Measurements from ENCODE around the gene GLB1L3.

The GLB1L3 gene

GRCh38 chr11:134275534-134276395 lies at the start of gene GLB1L3:
GLB1L3 (plus strand) TSS chr11:134276379; CDS start chr11:134276741, 362 bp downstream.
- peak; percentile 58 for TF ChIP-seq CTCF (IDR thresholded peaks at IDR 0.05; ENCODE audit: low read depth, low read length, missing control alignments)
- no peak for DNase-seq
- in situ Hi-C loops (cut with HindIII; ENCODE audit: low pct_ligation_motif_present, low sequenced_read_pairs), result no loop called here
- Histone ChIP-seq H3K36me3 (replicated peaks) (no peaks in the 10 kb centered on the region), H3K27me3 (replicated peaks) (peaks cover 57% of the 10 kb centered on the region), H3K4me3 (ENCODE audit: low read depth, low read length) (peak within 1 kb of the TSS; percentile 32), H3K27ac (no peak within 1 kb of the TSS)

- DNase-seq, result peak; percentile 22
- no peak for TF ChIP-seq CTCF (IDR thresholded peaks at IDR 0.05; ENCODE audit: low read depth, low read length, missing control alignments)
- H3K4me3 ChIP-seq (ENCODE audit: low read depth, low read length), result no peak overlapping the region
Observed at GRCh38 chr11:134226806-134227325, 49.3 kb upstream of the GLB1L3 start.

GRCh38 chr11:134228625-134229024 lies 47.6 kb upstream of the GLB1L3 start:
- in situ Hi-C loops (cut with HindIII; ENCODE audit: low pct_ligation_motif_present, low sequenced_read_pairs), result no loop called here
- Histone ChIP-seq H3K36me3 (replicated peaks) (no peaks in the 10 kb centered on the region), H3K27ac (no peak overlapping the region), H3K27me3 (replicated peaks) (no peaks in the 10 kb centered on the region), H3K4me3 (ENCODE audit: low read depth, low read length) (no peak overlapping the region)
- DNase-seq, result no peak
- TF ChIP-seq CTCF (IDR thresholded peaks at IDR 0.05; ENCODE audit: low read depth, low read length, missing control alignments), result no peak

More at GRCh38 chr11:134226806-134227325, 49.3 kb upstream of the GLB1L3 start:
- H3K36me3 ChIP-seq (replicated peaks), result no peaks in the 10 kb centered on the region
- no peak overlapping the region for H3K27ac ChIP-seq
- in situ Hi-C loops (cut with HindIII; ENCODE audit: low pct_ligation_motif_present, low sequenced_read_pairs), result no loop called here
- H3K27me3 ChIP-seq (replicated peaks), result no peaks in the 10 kb centered on the region

GRCh38 chr11:134229126-134229790 lies 46.9 kb upstream of the GLB1L3 start:
- no peak for TF ChIP-seq CTCF (IDR thresholded peaks at IDR 0.05; ENCODE audit: low read depth, low read length, missing control alignments)
- no peaks in the 10 kb centered on the region for H3K36me3 ChIP-seq (replicated peaks)
- no peaks in the 10 kb centered on the region for H3K27me3 ChIP-seq (replicated peaks)
- H3K27ac ChIP-seq, result no peak overlapping the region
- no peak for DNase-seq
- H3K4me3 ChIP-seq (ENCODE audit: low read depth, low read length), result no peak overlapping the region
- in situ Hi-C loops (cut with HindIII; ENCODE audit: low pct_ligation_motif_present, low sequenced_read_pairs), result no loop called here

GRCh38 chr11:134230339-134230738 lies 45.8 kb upstream of the GLB1L3 start:
- Histone ChIP-seq H3K27me3 (replicated peaks) (no peaks in the 10 kb centered on the region), H3K27ac (no peak overlapping the region), H3K4me3 (ENCODE audit: low read depth, low read length) (no peak overlapping the region), H3K36me3 (replicated peaks) (no peaks in the 10 kb centered on the region)
- DNase-seq, result no peak
- in situ Hi-C loops (cut with HindIII; ENCODE audit: low pct_ligation_motif_present, low sequenced_read_pairs), result no loop called here
- no peak for TF ChIP-seq CTCF (IDR thresholded peaks at IDR 0.05; ENCODE audit: low read depth, low read length, missing control alignments)
